ELR (cell line): ENCODE data around the gene ARL6IP6.
"Not testable (repeated sequence)": the region's sequence is repeated elsewhere in the genome, so short reads cannot be mapped to it uniquely, and the experiment has no call there.

Experiments
- DNase-seq: peaks from one replicate; pipeline ENCODE4 v3.0.0-alpha.2; 2015; ENCODE audit warnings: low read depth

ARL6IP6 gene

DNA sequence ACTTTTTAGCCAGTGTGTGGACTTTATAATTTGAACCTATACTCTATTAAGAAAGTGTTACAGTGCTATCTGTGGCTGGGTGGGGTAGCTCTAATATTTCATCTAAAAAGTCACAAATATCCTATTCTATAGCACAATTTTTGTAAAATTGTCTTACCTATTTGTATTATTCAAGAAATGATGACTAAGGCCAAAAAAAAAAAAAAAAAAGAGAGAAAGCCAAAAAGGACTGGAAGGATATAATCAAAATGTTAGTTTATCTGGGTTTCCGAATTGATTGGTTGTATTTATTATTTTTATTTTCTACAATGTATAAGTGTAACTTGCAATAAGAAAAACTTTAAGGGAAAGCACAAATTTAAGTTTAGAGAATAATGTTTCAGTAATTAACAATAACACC lies 5.5 kb downstream of the ARL6IP6 start:
- DNase-seq = no peak

GRCh38 chr2:152729844-152730243 lies 11.4 kb downstream of the ARL6IP6 start:
- no peak for DNase-seq

GRCh38 chr2:152730591-152731333 lies 12.3 kb downstream of the ARL6IP6 start:
- DNase-seq = no peak

DNA sequence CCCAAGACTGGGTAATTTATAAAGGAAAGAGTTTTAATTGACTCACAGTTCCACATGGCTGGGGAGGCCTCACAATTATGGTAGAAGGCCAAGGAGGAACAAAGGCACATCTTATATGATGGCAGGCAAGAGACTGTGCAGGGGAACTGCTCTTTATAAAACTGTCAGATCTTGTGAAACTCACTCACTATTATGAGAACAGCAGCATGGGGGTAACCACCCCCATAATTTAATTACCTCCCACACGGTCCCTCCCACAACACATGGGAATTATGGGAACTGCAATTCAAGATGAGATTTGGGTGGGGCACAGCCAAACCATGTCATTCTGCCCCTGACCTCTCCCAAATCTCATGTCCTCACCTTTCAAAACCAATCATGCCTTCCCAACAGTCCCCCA lies 19.1 kb downstream of the ARL6IP6 start:
- not testable (repeated sequence) for DNase-seq

DNA sequence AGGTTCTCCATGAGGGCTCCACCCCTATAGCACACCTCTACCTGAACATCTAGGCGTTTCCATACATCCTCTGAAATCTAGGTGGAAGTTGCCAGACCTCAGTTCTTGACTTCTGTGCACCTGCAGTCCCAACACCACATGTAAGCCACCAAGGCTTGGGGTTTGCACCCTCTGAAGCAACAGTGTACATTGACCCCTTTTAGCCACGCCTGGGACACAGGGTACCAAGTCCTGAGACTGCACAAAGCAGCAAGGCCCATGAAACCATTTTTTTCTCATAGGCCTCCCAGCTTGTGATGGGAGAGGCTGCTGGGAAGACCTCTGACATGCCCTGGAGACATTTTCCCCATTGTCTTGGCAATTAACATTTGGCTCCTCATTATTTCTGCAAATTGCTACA lies 20.0 kb downstream of the ARL6IP6 start:
- no peak for DNase-seq

GRCh38 chr2:152739705-152740104 lies 21.3 kb downstream of the ARL6IP6 start:
- DNase-seq = not testable (repeated sequence)

DNA sequence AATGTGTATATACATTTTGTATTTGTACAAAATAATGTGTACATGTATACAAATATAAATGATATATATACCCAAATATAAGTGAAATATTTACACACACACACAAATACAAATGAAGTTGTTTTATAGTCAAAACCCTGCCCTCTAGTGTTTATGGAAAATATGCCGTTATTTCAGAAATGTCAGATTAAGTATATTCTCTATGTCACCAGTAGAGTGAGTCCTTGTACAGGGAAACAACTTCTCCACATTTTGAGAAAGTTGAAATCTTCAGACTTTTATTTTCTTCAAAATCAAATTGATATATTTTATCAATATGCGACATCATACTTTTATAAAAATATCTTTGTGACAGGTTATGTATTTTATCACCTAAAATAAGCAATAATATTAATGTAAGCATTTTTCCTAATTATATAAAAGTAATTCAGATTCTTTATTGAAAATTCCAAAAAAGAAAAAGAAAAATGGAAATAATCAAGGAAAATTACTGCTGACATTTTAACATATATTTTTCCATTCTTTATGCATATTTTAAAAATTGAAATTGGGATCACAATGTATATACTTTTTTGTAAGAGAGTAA lies 22.4 kb downstream of the ARL6IP6 start:
- DNase-seq = peak; percentile 77

DNA sequence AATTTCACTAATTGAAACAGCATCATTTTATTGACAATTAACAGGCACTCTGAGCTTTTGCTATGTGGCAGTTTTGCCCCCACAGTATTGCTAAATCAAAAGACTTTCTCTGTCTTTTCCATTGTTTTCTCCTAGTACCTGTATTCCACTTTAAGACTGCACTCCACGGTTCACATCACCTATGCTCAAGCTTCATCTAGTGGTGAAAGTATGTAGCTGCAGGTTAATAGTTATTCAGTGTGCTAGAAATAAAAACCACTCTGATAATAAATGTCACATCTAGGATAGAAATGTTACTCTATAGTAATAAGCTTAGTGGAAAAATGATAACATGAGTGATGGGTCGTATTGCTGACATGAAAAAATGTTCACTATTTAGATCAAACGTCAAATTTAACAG lies 24.6 kb downstream of the ARL6IP6 start:
- peak; percentile 34 for DNase-seq

GRCh38 chr2:152747751-152748150 lies 29.3 kb downstream of the ARL6IP6 start:
- DNase-seq = peak; percentile 44

DNA sequence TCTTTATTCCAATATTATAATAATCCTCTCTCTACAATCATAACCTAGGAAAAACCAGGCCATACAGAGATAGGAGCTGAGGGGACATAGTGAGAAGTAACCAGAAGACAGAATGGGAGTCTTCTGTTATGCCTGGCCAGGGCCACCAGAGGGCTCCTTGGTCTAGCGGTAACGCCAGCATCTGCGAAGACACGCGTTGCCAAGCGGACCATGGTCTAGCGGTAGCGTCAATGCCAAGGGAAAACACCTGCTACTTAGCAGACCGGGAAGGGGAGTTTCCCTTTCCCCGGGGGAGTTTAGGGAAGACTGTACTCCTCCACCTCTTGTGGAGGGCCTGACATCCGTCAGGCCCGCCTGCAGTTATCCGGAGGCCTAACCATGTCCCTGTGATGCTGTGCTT lies 36.6 kb downstream of the ARL6IP6 start:
- DNase-seq = no peak

DNA sequence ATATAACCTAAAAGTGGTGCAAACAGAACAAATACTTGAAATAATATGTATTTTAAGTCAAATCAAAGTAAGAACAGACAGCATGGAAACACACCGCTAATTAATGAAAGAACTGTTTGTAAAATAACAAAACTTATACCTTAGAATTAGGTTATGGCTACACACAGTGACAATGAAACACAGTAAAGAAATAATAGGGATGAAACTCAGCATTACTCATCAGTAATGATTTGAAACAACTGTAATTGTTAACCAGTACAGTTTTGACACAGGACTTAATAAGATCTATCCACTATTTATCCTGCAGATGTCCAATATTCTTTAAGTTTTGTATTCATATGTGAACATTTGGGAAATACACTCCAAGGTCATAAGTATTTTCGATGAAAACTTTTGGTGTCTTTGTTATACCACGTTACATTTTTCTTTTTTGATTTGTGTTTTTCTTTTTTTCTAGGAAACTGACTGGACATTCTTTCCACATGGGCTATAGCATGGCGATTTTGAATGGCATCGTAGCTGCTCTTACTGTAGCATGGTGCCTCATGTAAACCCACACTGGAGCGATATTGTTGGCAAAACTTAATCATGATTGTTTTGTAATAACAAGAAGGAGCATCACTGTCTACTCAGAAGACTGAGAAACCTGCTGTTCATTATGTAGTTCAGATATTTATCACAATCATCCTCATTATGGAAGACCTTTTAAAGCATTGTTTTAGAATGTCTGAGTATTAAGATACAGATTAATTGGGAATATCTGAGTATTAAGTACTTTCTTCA lies 41.1 kb downstream of the ARL6IP6 start:
- no peak for DNase-seq

- DNase-seq = peak; percentile 4
These were observed 42.8 kb downstream of the ARL6IP6 start for GRCh38 chr2:152761214-152761613.

GRCh38 chr2:152762202-152762601 lies 43.8 kb downstream of the ARL6IP6 start:
- peak; percentile 89 for DNase-seq

- DNase-seq = not testable (repeated sequence)
These were observed 44.8 kb downstream of the ARL6IP6 start for GRCh38 chr2:152763208-152763607.

- no peak for DNase-seq
These were observed 45.2 kb downstream of the ARL6IP6 start for GRCh38 chr2:152763651-152764050.

GRCh38 chr2:152766928-152767327 lies 48.5 kb downstream of the ARL6IP6 start:
- no peak for DNase-seq

DNA sequence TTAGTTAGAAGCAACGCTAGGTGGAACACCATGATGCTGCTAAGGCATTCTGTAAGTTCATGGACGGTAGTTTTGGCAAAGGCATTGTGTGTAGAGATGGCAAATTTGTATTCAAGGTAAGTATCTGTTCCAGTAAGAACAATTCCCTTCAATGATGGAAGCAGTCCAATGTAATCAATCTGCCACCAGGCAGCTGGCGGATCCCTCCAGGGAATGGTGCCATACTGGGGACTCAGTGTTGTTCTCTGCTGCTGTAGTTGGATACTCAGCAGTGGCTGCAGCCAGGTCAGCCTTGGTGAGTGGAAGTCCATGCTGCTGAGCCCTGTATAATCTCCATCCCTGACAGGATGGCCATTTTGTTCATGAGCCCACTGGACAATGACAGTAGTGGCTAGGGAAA lies 62.8 kb downstream of the ARL6IP6 start:
- no peak for DNase-seq

- DNase-seq = no peak
These were observed 63.8 kb downstream of the ARL6IP6 start for GRCh38 chr2:152782171-152782570.

GRCh38 chr2:152790883-152791282 lies 72.5 kb downstream of the ARL6IP6 start:
- no peak for DNase-seq

DNA sequence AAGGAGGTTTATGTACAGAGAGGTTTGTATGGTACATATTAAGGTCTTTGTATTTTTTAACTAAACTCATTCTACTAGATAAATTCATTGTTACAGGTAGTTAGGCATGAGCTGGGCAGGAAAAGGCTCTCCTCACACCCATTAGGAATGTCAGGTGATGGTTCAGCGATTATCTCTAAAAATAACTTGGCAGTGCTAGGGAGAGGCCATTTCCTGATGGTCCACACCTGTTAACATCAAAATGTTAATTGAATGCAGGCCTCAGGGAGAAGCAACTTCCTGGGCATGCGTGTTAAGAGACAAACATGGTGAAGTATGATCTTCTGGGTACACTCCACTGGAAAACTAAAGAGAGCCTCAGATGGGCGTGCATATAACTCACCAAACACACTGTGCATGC lies 73.6 kb downstream of the ARL6IP6 start:
- DNase-seq = no peak

DNA sequence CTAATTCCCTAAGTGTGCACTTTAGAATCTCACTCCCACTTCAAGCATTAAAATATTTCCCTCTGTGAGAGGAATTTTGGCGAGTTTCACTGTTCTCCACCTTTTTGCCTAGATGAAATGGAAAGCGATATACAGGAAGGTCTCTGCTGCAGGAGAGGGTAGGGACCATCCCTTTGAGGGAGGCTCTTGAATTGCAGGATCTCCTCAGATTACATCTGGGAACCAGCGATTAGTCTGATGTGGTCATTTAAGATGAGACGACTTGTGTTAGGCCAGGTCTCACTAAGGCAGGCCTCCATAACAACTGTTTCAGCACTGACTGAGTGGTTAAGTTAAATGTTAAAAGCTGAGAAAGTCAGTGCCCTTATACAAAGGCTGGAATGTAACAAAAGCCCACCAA lies 74.6 kb downstream of the ARL6IP6 start:
- no peak for DNase-seq

DNA sequence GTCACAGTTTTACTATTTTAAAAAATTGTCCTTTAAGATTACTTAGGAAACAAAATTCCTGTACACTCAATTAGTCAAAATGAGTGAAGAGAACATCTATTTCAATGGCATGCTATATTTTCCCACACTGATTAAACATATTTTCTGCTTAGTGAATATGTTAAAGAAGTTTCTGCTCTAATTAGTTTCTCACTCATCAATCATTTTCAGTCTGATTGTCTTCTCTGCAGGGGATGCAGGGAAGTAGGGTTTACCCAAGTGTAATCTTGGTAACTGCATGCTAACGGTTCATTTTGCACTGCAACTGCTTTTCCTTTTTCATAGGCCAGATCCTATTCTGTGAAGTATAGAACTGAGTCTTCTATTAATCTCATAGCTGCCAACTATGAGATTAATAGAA lies 78.5 kb downstream of the ARL6IP6 start:
- DNase-seq = no peak
